HG03378 (cell line): ENCODE measurements around the gene SELE.
"Not testable (repeated sequence)": the region's sequence is repeated elsewhere in the genome, so short reads cannot be mapped to it uniquely, and the experiment has no call there.

ENCODE experiments used
- ATAC-seq: cut with Tn5 transposase; IDR thresholded peaks from one replicate; pipeline ENCODE4 v1.9.1; 2021; ENCODE audit warnings: mild to moderate bottlenecking, moderate library complexity; ENCODE audit not compliant: unreplicated experiment

SELE gene

GRCh38 chr1:169724168-169724567 is 9.7 kb downstream of the SELE start:
- ATAC-seq, result no peak

DNA sequence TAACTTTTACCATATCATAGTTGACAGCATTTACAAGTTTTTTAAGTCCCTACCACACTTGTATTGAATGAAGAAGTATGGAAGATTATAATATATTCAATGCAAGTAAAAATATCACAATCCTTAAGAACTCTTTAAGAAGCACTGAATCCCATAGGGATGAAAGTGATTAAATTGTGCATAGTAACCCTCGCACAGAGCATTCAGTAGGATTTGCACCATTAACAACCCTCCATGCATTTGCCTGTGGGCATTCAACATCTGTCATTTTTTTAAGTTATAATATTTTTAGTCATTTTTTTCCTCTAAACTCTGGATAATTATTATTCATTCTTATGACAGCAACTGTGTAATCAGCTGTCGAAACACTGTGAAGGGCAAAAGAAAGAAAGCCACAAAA is 10.1 kb downstream of the SELE start:
- ATAC-seq, result no peak

GRCh38 chr1:169722779-169723178 is 11.1 kb downstream of the SELE start:
- ATAC-seq, result no peak

- ATAC-seq, result not testable (repeated sequence)
Observed at GRCh38 chr1:169715100-169715499, 18.8 kb downstream of the SELE start.

GRCh38 chr1:169713090-169713489 is 20.8 kb downstream of the SELE start:
- ATAC-seq, result not testable (repeated sequence)

GRCh38 chr1:169712309-169712631 is 21.6 kb downstream of the SELE start:
- ATAC-seq, result no peak

DNA sequence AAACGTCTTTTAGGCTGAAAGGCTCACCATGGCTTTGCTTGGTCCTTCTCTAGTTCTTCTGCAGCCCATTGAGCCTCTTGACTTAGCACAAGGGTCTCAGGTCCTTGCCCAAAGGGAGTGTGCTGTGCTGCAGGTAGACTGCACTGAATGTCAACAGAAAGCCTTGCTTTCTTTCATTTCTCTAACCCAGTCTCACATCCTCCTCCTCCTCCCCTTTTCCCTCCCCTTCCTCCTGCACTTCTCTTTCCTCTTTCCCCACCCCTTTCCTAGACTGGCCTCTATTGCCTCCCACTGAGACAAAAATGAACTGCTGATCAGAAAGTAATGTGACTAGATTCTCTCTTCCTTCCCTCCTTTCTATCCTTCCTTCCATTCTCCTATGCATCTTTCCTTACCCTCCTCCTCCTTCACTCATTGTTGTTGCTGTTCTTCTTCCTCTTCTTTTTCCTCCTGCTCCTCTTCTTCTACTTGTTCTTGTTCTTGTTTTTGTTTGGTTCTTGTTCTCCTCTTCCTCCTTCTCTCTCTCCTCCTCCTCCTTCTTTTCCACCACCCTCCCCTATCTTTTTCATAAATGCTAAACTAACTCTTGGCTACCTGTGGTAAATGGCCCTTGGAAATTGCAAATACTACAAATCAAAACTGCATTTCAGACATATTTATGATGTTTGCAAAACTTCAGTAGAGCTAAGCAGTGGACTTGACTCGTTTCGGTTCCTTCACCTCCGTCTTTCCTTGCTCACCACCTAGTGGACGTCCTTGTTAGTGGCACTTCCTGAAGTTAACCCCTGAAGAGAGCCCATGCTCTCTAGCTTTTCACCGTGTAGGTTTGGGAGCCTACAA is 22.2 kb downstream of the SELE start, which contains the start of gene SELL:
Gene SELL (minus strand): TSS at position 152 of the 840 bp plus-strand sequence. CDS start 122 bp downstream, at position 30.
- ATAC-seq, result peak; percentile 60

DNA sequence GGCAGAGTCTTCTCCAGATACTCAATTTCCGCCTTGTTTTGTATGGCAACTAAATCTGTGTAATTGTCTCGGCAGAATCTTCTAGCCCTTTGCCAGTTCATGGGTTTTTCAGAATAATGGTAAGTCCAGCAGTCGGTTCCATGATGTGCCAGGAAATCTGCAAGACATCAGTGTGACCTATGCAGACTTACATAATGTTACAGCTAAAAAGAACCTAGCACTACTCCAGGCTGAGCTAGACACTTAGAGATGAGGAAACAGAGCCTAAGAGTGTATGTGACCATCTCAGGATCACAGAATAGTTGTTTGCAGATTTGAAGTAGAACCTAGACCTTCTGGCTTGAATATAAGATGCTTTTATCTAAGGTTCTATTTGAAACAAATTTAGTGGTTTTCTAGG is 25.2 kb downstream of the SELE start:
- no peak for ATAC-seq

GRCh38 chr1:169707912-169708604 is 25.8 kb downstream of the SELE start:
- ATAC-seq, result no peak

DNA sequence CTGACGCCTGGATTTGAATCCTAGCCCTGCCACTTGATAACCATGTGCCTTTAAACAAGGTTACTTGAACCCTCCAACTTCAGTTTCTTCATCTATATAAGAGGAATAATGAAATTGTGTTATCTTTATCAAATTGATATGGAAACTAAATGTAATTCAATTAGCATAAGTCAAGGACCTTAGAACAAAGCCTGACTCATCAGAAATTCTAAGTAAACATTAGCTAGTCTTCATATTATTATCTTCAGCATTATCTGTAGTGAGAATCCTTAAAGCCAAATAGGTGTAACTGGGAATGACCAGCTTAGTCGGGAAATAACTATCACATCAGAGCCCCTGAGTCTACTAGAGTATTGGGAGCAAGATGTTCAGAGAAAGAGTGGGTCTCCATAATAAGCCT is 29.1 kb downstream of the SELE start:
- no peak for ATAC-seq

DNA sequence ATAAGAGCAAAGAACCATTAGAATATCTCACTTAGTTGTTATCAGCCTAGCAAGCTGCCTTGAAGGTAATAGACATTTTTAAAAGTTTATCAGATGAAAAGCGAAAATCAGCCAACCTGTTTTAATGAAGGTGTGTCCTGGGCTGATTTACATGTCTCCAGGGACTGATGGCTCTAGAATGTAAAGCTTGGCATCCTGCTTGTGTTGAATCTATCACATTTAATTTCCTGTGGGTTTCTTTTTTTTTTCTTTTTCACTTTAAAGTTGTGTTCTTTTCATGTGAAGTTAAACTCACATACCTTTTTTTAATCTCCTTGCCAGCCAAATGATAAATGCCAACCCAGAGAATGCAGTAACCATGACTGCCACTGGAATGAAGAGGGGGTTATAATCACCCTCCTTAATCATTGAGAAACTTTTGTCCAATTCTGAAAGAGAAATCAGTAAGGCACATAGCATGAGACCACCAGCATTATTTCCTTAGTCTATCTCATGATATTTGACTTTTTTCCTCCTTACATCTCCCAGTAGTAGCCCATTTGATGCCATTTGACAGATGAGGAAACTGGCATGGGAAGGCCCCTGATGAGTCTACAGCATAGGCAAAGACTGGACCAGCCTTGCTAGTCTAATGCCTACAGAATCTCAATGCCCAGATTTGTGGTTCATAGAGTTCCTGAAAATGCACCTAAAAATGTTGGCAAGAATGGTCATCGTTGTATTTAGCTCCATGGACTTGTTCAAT is 32.4 kb downstream of the SELE start:
- ATAC-seq, result no peak

- no peak for ATAC-seq
Observed at GRCh38 chr1:169699707-169700106, 34.2 kb downstream of the SELE start.

DNA sequence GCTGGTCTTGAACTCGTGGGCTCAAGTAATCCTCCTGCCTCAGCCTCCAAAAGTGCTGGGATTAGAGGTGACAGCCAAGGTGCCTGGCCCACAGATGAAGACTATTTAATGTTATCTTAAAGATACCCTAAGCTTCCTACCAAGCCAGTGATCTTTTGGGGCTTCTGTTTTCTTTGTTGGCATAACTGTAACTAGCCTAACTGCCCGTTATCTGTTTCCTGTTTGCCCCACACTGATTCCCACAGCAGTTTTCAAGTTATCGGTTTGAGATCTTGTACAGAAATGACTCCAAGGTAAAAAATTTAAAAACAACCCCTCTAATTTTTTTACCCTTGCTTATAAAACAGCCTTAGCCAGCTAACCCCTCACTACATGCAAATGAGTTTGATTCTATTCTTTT is 34.9 kb downstream of the SELE start:
- ATAC-seq, result no peak

GRCh38 chr1:169697755-169698154 is 36.1 kb downstream of the SELE start:
- peak; percentile 52 for ATAC-seq

GRCh38 chr1:169696273-169697100 is 37.4 kb downstream of the SELE start:
- ATAC-seq, result peak; percentile 24

DNA sequence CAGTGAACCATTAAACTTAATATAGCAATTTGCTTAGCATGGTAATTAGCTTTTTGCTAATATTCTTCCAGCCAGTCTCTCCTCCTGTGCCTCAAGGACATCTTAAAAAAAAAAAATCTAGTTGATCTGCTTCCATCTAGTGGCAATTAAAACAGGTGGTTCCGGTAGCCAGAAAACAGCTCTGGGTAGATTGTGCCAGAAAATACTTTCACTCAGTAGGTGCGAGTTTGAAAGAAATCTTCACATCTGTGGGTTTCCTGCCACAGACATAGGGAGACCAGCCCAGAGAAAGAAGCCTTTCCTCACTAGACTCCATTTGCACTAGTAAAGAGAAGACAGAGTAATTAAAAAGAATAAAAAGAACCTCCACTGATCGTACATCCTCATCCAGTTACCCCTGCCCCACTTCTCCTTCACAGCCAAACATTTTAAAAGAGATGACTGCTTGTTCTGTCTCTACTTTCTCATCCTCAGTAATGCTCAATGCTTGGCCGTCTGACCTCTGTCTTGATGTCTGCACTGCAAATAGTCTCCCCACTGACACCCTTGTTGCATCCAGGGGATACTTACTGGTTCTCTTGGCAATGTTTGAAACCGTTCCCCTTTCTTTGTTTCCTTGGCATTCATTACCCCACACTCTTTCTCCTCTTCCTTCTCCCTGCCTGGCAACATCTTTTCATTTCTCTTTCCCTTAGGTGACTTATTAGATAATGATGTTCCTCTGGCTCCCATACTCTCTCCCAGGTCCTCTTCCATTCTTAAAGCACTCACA is 39.4 kb downstream of the SELE start:
- peak; percentile 32 for ATAC-seq

- ATAC-seq, result peak; percentile 38
Observed at GRCh38 chr1:169692756-169693460, 41.0 kb downstream of the SELE start.

GRCh38 chr1:169690489-169690888 is 43.4 kb downstream of the SELE start:
- no peak for ATAC-seq

- no peak for ATAC-seq
Observed at GRCh38 chr1:169689395-169689794, 44.5 kb downstream of the SELE start.
